ENCODE results near the gene NUTM2B. TPM values are rescaled to one million over a fixed set of nuclear protein-coding genes. Genes with fewer than 3 reads are reported as not detected.
"Not testable (repeated sequence)": the region's sequence is repeated elsewhere in the genome, so short reads cannot be mapped to it uniquely, and the experiment has no call there.

Gene NUTM2B
- polyA plus RNA-seq, 1 donor, result 1.6 TPM

- DNase-seq, result not testable (repeated sequence)
Measured at GRCh38 chr10:79748510-79748909, 45.5 kb downstream of the NUTM2B start.

- not testable (repeated sequence) for DNase-seq
Measured at GRCh38 chr10:79753601-79754000, 50.6 kb downstream of the NUTM2B start.

- DNase-seq, result not testable (repeated sequence)
Measured at GRCh38 chr10:79758297-79758993, 55.4 kb downstream of the NUTM2B start.

Other genes starting within 250 kb of the NUTM2B start
- gene EIF5AL1, start 190.7 kb upstream of the NUTM2B start, polyA plus RNA-seq (ENCODE audit: insufficient read length), result 1.6 TPM
- gene SFTPA2, start 142.8 kb upstream of the NUTM2B start, polyA plus RNA-seq (ENCODE audit: insufficient read length), result 0.26 TPM
- not detected for gene SFTPA1, start 92.3 kb upstream of the NUTM2B start, polyA plus RNA-seq (ENCODE audit: insufficient read length)
- gene NUTM2E, start 123.5 kb downstream of the NUTM2B start, polyA plus RNA-seq (ENCODE audit: insufficient read length), result 0.67 TPM
- gene SFTPD, start 245.9 kb downstream of the NUTM2B start, polyA plus RNA-seq (ENCODE audit: insufficient read length), result 1.8 TPM

All from hindlimb muscle (tissue), 1 donor.